ENCODE measurements around the gene DTWD1. TPM values are rescaled to one million over a fixed set of nuclear protein-coding genes. Genes with fewer than 3 reads are reported as not detected.

DTWD1 gene
- total and polyA plus RNA-seq, 2 donors (not counting 1 experiment from before 2014, with no cell fraction given): 7.4 to 27.1 TPM

DNA sequence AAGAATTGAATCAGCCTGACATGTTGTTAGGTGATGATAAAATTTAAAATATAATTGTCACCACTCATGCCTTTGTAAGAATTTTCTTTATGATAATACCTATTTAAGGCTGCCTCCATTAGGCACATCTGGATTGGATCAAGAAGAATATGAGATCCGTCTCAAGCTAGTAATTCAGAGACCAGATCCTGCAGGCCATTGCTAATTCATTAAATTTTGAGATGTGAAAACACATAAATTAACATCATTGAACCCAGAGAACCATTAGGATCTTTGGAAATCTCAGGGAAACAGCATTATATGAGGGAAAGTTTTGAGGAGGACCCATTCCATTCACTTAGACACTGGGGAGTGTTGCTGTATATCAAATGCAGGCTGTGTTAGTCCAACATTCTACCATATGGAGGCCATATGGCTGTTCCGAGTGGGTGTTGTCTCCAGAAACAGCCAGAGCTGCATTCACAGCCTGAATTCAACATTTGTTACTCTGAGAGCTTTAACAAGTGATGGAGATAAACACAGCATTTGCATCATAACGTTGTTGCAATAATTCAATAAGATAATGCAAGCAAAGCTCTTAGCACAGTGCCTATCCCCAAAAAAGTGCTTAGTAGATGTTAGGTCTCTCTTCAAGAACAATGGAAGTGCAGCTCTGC, 67.4 kb downstream of the DTWD1 start:
- intact Hi-C loops (cut with micrococcal nuclease): no loop called here
- no peak for ATAC-seq (ENCODE audit: low read depth)
- Mint-ChIP-seq H3K4me1 (no peaks in the 10 kb centered on the region), H3K9me3 (ENCODE audit: insufficient read depth) (no peaks in the 10 kb centered on the region), H3K27ac (no peak overlapping the region), H3K27me3 (no peaks in the 10 kb centered on the region), H3K4me3 (no peak overlapping the region)
- POLR2A ChIA-PET: no interaction called here
- no peaks in the 10 kb centered on the region for H4K20me1 ChIP-seq (ENCODE audit: control insufficient read depth, insufficient read depth, low read length, poor library complexity, severe bottlenecking)
- no peak overlapping the region for H3K27ac ChIP-seq (ENCODE audit: low read length in 2 of 2)
- H3K79me2 ChIP-seq (ENCODE audit: control insufficient read depth, insufficient read depth, low read length): no peaks in the 10 kb centered on the region
- no peak overlapping the region for H3K9ac ChIP-seq (ENCODE audit: low read length)
- WGBS (ENCODE audit: insufficient coverage): 100% methylated on average over 1 of the region's 3 CpGs
- no peak overlapping the region for H3K4me2 ChIP-seq (replicated peaks; ENCODE audit: low read depth, low read length, poor library complexity, severe bottlenecking)
- no peaks in the 10 kb centered on the region for H3K4me1 ChIP-seq (ENCODE audit: control insufficient read depth in 2 of 2, insufficient read depth in 2 of 2, low read length in 2 of 2)
- no peak for TF ChIP-seq EZH2 (IDR thresholded peaks at IDR 0.05; ENCODE audit: borderline replicate concordance, insufficient read depth, low read depth, low read length, poor library complexity, severe bottlenecking)
- TF ChIP-seq, protein P1, sequence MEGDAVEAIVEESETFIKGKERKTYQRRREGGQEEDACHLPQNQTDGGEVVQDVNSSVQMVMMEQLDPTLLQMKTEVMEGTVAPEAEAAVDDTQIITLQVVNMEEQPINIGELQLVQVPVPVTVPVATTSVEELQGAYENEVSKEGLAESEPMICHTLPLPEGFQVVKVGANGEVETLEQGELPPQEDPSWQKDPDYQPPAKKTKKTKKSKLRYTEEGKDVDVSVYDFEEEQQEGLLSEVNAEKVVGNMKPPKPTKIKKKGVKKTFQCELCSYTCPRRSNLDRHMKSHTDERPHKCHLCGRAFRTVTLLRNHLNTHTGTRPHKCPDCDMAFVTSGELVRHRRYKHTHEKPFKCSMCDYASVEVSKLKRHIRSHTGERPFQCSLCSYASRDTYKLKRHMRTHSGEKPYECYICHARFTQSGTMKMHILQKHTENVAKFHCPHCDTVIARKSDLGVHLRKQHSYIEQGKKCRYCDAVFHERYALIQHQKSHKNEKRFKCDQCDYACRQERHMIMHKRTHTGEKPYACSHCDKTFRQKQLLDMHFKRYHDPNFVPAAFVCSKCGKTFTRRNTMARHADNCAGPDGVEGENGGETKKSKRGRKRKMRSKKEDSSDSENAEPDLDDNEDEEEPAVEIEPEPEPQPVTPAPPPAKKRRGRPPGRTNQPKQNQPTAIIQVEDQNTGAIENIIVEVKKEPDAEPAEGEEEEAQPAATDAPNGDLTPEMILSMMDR (IDR thresholded peaks at IDR 0.05): no peak
- H3K4me3 ChIP-seq (ENCODE audit: control extremely low read depth in 1 of 5, extremely low read depth in 1 of 5, insufficient read depth in 1 of 5, low read depth in 2 of 5, low read length in 4 of 5): no peak overlapping the region
- no peak overlapping the region for H2AFZ ChIP-seq (ENCODE audit: insufficient read depth, low read depth, low read length, poor library complexity, severe bottlenecking)
- H3K27me3 ChIP-seq (replicated peaks in 1 of 4; ENCODE audit: control extremely low read depth in 1 of 4, control insufficient read depth in 3 of 4, insufficient read depth in 4 of 4, low read length in 3 of 4): no peaks in the 10 kb centered on the region
- no peak for DNase-seq
- H3K9me3 ChIP-seq (ENCODE audit: control extremely low read depth in 1 of 3, control insufficient read depth in 2 of 3, insufficient read depth in 1 of 3, low read length in 2 of 3): no peaks in the 10 kb centered on the region
- H3K36me3 ChIP-seq (replicated peaks in 1 of 2; ENCODE audit: control extremely low read depth in 1 of 2, control insufficient read depth in 1 of 2, extremely low read depth in 1 of 2, insufficient read depth in 2 of 2, low read length in 1 of 2): no peaks in the 10 kb centered on the region
- CTCF ChIA-PET: no interaction called here

DNA sequence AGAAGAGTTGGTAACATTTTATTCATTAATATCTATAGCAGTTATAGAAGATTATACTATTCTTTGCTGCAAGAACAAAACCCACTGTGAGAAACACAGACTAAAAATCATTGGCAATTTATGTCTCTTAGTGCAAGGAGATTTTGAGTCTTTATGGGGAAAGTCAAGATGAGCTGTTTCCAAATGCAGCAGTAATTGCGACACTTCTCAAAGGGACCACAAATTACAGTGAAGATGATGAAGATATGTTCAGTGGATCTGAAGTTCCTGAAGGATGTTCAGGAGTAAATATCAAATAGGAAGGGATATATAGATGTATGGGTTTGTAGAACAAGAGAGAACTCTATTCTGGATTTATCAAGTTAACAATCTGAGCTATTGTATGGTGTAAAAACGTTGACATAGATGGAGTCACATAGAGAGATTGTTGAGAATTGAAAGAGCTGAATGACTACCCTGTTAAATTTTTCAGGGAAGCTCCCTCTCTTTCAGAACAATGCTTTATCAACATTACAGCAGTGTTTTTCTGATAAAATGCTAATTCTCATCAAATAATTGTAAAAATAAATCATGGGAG, 71.8 kb downstream of the DTWD1 start:
- TF ChIP-seq, protein P1 (IDR thresholded peaks at IDR 0.05): no peak
- no peak for TF ChIP-seq EZH2 (IDR thresholded peaks at IDR 0.05; ENCODE audit: borderline replicate concordance, insufficient read depth, low read depth, low read length, poor library complexity, severe bottlenecking)
- Mint-ChIP-seq H3K4me3 (no peak overlapping the region), H3K9me3 (ENCODE audit: insufficient read depth) (no peaks in the 10 kb centered on the region), H3K4me1 (no peaks in the 10 kb centered on the region), H3K27me3 (no peaks in the 10 kb centered on the region), H3K27ac (no peak overlapping the region)
- H3K79me2 ChIP-seq (ENCODE audit: control insufficient read depth, insufficient read depth, low read length): no peaks in the 10 kb centered on the region
- no peaks in the 10 kb centered on the region for H3K4me1 ChIP-seq (ENCODE audit: control insufficient read depth in 2 of 2, insufficient read depth in 2 of 2, low read length in 2 of 2)
- no peak overlapping the region for H3K9ac ChIP-seq (ENCODE audit: low read length)
- H3K4me3 ChIP-seq (ENCODE audit: control extremely low read depth in 1 of 5, extremely low read depth in 1 of 5, insufficient read depth in 1 of 5, low read depth in 2 of 5, low read length in 4 of 5): no peak overlapping the region
- no peak overlapping the region for H3K27ac ChIP-seq (ENCODE audit: low read length in 2 of 2)
- no peaks in the 10 kb centered on the region for H3K27me3 ChIP-seq (replicated peaks in 1 of 4; ENCODE audit: control extremely low read depth in 1 of 4, control insufficient read depth in 3 of 4, insufficient read depth in 4 of 4, low read length in 3 of 4)
- intact Hi-C loops (cut with micrococcal nuclease): no loop called here
- no peaks in the 10 kb centered on the region for H3K36me3 ChIP-seq (replicated peaks in 1 of 2; ENCODE audit: control extremely low read depth in 1 of 2, control insufficient read depth in 1 of 2, extremely low read depth in 1 of 2, insufficient read depth in 2 of 2, low read length in 1 of 2)
- WGBS (ENCODE audit: insufficient coverage): 75% methylated on average over 2 of the region's 2 CpGs
- DNase-seq (no peak), ATAC-seq (ENCODE audit: low read depth) (no peak)
- no peaks in the 10 kb centered on the region for H4K20me1 ChIP-seq (ENCODE audit: control insufficient read depth, insufficient read depth, low read length, poor library complexity, severe bottlenecking)
- POLR2A ChIA-PET: no interaction called here
- no peak overlapping the region for H2AFZ ChIP-seq (ENCODE audit: insufficient read depth, low read depth, low read length, poor library complexity, severe bottlenecking)
- H3K4me2 ChIP-seq (replicated peaks; ENCODE audit: low read depth, low read length, poor library complexity, severe bottlenecking): no peak overlapping the region
- CTCF ChIA-PET: no interaction called here
- H3K9me3 ChIP-seq (ENCODE audit: control extremely low read depth in 1 of 3, control insufficient read depth in 2 of 3, insufficient read depth in 1 of 3, low read length in 2 of 3): no peaks in the 10 kb centered on the region

All from B cell (primary cell).